Omental fat pad (tissue), 4 donors: Measurements from ENCODE around the gene SLC31A1. TPM values are rescaled to one million over a fixed set of nuclear protein-coding genes. Genes with fewer than 3 reads are reported as not detected.
A peak's percentile ranks its signal among the peaks of the same experiment; 100 is the strongest.

Source experiments
- ATAC-seq: fragments of 150-250 bp; one replicate; pipeline ENCODE4 v1.9.1; 2016; ENCODE audit warnings: mild to moderate bottlenecking, moderate library complexity; ENCODE audit not compliant: low FRiP score
- DNase-seq: peaks from one replicate; pipeline ENCODE4 v3.0.0-alpha.2; 2019; ENCODE audit warnings: low spot score
- total RNA-seq, 4 donors: library from RNA; depleted of rRNA; stranded (reverse); fragments of >200 nt; gene quantifications; one replicate each; pipeline ENCODE4 v1.1.0, GENCODE V29; 2016
- TF ChIP-seq, protein P1 (sequence below), 3 donors: fragments of 450-650 bp; IDR thresholded peaks; one replicate each; pipeline ENCODE4 v1.5.1; 2016 to 2017; ENCODE audit warnings: antibody characterized with exemption in 3 of 3, mild to moderate bottlenecking in 3 of 3, moderate library complexity in 2 of 3

SLC31A1 gene
- 10 to 100 TPM; 11.2 to 26.7 (median 18.6) TPM for total RNA-seq

DNA sequence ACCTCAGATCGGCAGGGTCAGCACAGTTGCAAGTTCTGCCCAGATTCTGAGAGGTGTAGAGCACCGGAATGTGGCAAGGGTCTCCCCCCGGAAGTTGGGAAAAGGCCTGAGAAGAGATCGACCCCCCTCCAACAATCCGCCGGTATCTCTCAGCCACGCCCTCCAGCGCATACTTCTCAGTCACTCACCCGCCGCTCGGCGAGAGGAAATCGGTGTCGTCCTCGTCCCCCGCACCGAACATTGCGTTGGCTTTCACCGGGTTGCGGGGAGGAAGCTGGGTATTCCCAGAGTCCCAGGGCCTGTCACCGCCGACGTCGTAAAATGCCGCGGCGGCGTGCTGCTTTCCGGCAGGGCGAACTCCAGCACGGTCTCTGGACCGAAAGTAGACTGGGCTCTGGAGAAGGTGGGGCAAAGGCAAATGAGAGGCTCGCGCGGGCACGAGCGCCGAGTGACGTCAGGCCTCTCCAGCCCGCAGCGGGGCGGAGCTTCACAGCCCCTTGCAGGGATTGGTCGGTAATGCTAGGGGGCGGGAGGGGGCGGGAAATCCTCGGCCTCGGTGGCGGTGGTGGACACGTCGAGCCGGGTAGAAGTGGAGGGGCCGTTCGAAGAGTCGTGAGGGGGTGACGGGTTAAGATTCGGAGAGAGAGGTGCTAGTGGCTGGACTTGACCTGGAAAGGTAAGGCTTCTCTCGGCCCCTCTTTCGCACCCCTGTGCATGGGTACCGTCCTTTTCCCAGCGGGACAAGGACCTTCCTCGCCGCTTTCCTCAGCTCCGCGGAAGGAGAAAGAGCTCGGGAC, at the start of gene SLC31A1, which contains the start of gene FKBP15:
SLC31A1 (plus strand) TSS at position 542 of the 797 bp plus-strand sequence. CDS start 34,605 bp downstream, outside the sequence.
FKBP15 (minus strand) TSS at position 275 of the 797 bp plus-strand sequence; CDS start at position 241, 34 bp downstream.
- TF ChIP-seq, protein P1, sequence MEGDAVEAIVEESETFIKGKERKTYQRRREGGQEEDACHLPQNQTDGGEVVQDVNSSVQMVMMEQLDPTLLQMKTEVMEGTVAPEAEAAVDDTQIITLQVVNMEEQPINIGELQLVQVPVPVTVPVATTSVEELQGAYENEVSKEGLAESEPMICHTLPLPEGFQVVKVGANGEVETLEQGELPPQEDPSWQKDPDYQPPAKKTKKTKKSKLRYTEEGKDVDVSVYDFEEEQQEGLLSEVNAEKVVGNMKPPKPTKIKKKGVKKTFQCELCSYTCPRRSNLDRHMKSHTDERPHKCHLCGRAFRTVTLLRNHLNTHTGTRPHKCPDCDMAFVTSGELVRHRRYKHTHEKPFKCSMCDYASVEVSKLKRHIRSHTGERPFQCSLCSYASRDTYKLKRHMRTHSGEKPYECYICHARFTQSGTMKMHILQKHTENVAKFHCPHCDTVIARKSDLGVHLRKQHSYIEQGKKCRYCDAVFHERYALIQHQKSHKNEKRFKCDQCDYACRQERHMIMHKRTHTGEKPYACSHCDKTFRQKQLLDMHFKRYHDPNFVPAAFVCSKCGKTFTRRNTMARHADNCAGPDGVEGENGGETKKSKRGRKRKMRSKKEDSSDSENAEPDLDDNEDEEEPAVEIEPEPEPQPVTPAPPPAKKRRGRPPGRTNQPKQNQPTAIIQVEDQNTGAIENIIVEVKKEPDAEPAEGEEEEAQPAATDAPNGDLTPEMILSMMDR (IDR thresholded peaks at IDR 0.05): no peak
- DNase-seq: peak; percentile 86

DNA sequence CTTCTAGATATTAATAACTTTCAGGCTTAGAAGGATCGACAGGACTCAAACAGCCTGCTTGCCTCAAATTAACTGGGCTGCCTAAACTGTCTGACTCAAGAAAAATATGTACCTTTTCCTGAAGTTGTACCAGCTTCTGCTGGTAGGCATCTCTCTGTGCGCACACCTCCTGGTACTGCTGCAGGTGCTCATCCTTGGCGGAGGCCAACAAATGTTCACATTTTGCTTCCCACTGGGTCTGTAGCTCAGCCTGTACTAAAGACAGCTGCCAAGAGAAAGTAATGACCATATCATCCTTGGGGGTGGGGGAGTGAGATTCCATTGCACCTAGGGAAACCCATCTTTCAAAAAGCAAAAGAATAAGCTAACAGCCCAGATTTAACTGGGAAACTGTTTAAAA, 48.0 kb upstream of the SLC31A1 start:
- no peak for ATAC-seq
- DNase-seq: no peak
- TF ChIP-seq, protein P1 (IDR thresholded peaks at IDR 0.05): no peak

More for the DNA sequence above, at the start of gene SLC31A1, which contains the start of gene FKBP15:
- ATAC-seq: peak; percentile 99

DNA sequence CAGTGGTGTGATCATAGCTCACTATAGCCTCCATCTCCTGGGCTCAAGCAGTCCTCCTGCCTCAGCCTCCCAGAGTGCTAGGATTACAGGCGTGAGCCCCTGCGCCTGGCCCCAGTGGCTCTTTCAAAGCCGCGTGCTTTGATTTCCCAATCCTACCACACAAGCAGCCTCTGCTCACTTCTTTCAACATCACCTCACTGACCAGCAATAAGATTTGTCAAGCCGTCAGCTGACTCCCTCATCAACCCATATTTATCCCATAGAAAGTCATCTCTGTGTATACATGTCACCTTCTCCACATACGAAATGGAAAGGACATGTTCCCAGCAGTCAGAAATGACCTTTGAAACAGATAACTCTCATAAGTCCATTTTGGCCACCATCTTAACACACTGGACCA, 44.5 kb upstream of the SLC31A1 start:
- ATAC-seq: no peak
- TF ChIP-seq, protein P1 (IDR thresholded peaks at IDR 0.05): no peak
- DNase-seq: no peak

GRCh38 chr9:113177251-113177650, 44.1 kb upstream of the SLC31A1 start:
- TF ChIP-seq, protein P1 (IDR thresholded peaks at IDR 0.05): no peak
- DNase-seq (no peak), ATAC-seq (no peak)

DNA sequence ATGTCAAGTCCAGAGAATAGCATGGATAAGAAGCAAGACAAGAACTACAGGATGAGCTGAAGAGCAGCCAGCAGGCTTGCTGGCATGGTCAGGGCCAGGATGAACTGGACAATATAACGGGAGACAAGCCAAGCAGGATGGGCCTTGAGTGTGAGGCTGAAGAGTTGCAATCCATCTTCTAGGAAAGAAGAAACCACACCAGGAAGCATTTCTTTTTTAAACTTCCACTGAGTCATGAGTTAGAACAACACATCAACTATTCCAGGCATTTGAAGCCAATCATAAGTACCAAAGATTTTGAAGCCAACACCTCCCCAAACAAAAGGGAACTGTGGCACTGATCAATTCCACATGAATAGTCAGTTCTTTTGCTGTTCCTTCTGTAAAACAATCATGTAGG, 43.3 kb upstream of the SLC31A1 start:
- no peak for ATAC-seq
- TF ChIP-seq, protein P1 (IDR thresholded peaks at IDR 0.05): no peak
- no peak for DNase-seq

DNA sequence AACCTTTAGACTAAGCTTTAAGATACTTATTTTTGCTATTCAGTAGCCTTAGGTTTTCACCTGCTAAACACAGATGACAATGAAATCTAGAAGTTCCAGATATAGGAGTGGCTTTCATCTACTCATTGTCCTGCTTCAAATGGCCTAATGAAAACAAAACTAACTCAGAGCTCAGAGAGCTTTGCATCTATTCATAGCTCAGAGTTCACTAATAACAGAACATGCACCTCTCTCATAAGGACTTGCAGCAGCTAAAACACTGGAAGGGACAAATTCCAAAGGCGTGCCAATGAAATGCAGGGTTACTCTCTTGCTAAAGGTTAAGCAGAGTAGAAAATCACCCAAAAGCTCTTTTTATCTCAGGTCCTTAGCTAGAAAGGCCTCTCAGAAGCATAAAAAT, 41.5 kb upstream of the SLC31A1 start:
- DNase-seq (no peak), ATAC-seq (no peak)
- TF ChIP-seq, protein P1 (IDR thresholded peaks at IDR 0.05): no peak

DNA sequence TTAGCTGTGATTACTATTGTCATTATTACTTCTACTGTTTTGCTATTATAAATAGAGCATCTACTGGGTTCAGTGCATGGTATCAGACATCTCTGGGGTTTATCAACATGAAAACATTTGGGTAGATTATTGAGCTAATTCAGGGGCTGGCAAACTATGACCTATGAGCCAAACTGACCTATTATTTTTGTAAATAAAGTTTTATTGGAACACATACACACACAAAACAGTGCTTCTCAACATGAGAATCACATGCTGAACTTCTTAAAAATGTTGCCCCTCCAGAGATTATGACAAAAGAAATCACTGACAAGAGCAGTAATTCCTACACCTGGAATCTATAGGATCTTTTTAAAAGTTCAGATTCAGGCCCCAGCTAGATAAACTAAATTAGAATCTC, 40.2 kb upstream of the SLC31A1 start:
- ATAC-seq (no peak), DNase-seq (no peak)
- TF ChIP-seq, protein P1 (IDR thresholded peaks at IDR 0.05): no peak
